Measurements from ENCODE around the gene ATF2.

The ATF2 gene, protein sequence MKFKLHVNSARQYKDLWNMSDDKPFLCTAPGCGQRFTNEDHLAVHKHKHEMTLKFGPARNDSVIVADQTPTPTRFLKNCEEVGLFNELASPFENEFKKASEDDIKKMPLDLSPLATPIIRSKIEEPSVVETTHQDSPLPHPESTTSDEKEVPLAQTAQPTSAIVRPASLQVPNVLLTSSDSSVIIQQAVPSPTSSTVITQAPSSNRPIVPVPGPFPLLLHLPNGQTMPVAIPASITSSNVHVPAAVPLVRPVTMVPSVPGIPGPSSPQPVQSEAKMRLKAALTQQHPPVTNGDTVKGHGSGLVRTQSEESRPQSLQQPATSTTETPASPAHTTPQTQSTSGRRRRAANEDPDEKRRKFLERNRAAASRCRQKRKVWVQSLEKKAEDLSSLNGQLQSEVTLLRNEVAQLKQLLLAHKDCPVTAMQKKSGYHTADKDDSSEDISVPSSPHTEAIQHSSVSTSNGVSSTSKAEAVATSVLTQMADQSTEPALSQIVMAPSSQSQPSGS

DNA sequence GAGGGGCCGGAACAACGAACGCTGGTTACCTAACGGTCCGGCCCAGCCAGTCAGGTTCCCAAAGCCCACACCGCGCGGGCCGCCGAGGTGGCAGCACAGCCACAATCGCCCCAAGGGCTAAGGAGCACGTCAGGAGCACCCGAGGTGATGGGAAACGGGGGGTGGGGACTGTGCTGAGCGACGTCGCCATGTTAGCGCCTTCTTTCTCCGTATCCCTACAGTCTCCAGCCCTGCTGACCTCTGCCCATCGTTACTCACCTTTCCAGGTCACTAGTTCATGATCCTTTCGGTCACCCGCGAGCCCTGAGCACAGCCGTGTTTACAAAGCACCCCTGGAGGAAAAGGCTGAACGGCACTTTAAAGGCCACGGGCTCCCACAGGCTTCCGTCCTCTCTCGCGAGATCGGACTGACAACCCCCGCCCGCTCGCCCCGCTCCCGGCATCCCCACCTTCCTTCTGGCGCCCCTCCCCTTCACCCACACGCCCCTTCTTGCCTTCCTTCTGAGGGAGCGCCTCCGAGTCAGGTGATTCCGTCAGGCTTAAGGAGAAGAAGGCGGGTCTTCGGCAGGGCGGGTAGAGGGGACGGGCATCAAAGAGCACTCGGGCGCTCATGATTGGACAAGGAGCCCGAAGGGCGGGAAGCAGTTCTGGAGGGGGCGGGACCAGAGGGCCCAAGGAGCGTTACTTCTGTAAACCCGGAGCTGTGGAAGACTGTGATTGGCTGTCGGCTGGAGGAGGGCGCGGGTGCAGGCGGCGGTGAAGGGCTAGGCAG lies at the start of gene ATF2:
Gene ATF2 (minus strand): TSS at position 412 of the 772 bp plus-strand sequence. CDS start 31,760 bp downstream, outside the sequence.
- peak; percentile 99 for DNase-seq (ENCODE audit: low spot score)

DNA sequence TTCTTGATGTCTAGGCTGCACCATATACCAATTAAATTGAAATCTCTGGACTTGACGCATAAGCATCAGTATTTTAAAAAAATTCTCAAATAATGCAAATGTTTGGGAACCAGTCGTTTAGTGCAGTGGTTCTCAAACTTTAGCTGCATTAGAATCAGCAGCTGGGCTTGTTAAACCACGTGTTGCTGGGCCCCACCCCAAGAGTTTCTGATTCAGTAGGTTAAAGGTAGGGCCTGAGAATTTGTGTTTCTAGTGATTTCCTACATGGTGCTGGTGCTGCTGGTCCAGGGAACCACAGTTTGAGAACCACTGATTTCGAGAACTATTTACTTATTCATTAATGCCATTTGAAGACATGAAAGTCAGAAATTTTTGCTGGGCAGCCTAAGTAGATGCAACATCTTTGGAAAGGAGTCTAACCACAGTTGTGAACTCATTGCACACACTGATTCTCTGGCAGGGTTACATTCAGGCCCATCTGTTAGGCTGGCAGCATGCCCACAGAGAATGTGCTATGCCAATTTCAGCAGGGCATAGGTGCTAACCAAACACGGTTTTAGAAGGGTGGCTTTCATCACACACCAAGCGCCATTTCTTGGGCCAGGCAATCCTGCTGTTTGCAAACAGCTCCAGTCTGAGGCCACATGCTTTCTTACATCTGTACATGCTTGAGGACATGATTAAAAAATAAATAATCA lies 39.9 kb upstream of the ATF2 start:
- DNase-seq (ENCODE audit: low spot score): no peak

DNA sequence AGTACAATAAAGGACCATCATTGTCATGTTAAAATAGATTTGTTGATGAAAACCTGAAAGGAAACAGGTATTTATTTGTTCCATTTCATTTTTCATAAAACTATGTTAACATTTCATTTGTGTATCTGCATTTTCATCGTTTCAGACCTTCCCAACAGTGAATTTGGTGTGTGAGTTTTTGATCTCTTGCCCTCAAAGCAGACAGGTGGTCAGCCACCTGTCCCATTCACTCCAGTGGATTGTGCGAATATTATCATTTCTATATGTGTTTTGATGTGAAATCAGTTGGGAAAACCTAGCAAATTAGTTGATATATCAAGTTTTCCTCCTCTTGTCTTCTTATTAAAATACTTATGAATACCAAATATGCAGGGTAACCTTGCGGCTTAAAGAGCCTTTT lies 38.9 kb upstream of the ATF2 start:
- DNase-seq (ENCODE audit: low spot score): no peak

DNA sequence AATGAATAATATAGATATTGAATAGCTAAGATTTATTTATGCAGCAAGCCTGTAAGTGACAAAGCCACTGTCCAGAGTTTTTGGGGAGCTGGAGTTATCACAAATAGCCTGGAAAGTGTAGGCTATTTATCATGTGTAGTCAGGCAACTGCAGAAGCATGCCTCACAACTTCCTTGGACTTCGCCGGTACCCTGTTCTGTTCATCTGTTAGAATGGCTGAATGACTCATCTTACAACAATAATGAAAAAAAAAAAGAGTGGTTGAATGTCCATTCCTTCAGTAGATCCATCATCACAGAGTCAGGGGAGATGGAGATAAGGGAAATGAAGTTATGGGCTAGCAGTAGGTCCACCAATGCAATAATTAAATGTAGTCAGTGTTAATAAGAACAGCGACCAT lies 37.5 kb upstream of the ATF2 start:
- DNase-seq (ENCODE audit: low spot score): no peak

DNA sequence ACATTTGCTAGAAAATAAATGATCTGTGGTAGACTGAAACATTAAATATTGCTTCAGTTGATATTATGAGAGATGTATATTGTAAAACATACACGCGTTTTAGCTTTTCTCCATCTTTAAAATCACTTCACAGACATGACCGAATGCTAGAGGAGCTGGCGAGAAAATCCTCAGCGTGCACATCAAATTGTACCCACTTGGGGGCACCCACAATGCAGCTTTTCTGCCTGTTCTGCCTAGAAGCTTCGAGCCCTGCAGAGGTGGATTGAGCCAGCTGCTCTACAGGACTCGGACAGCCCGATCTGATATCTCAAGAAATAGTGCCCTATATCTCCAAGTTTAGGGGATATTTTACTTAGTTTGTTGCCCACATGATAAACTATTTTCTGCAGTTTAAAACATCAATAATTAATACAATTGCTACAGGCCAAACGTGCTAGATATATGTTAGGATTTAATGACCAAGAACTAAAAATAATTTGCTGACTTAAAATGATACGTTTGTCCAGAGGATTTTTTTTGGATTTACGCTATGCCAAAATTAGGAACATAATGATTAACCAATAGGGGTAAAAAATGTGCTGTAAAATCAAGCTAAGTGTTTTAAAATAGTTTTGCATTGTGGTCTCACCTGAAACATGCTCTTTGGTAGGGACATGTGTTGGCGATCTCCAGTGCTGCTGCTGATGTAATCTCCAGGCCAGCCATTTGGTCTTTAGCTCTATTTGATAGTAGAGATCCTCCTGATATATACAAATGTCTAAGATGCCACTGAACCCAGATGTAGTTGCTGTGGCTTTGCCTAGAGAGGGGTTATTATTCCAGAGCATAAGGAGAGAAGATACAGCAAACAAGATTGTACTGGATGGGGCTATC lies 35.9 kb upstream of the ATF2 start:
- peak; percentile 29 for DNase-seq (ENCODE audit: low spot score)

DNA sequence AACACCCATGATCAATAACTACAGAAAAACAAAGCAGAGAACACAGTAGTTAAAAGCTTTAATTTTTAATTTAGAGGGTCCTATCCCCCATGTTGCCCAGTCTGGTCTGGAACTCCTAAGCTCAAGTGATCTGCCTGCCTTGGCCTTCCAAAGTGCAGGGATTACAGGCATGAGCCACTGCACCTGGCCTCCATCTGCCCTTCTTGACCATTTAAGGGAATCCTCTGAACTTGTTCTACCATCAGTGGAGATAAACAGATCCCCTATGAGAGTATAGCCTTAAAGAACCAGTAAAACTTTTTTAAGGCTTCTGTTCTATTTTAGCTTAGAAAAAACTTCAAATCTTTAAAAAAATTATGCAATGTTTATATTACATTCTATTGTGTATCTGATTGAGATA lies 27.0 kb upstream of the ATF2 start:
- DNase-seq (ENCODE audit: low spot score): no peak

DNA sequence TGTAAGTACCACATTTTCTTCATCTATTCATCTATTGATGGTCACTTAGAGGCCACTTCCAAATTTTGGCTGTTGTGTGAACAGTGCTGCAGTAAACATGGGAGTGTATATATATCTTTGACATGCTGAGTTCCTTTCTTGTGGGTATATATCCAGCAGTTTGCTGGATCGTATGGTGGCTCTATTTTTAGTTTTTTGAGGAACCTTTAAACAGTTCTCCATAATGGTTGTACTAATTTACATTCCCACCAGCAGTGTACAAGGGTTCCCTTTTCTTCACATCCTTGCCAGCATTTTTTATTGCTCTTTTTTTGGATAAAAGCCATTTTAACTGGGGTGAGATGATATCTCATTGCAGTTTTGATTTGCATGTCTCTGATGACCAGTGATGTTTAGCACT lies 20.8 kb upstream of the ATF2 start:
- DNase-seq (ENCODE audit: low spot score): no peak

DNA sequence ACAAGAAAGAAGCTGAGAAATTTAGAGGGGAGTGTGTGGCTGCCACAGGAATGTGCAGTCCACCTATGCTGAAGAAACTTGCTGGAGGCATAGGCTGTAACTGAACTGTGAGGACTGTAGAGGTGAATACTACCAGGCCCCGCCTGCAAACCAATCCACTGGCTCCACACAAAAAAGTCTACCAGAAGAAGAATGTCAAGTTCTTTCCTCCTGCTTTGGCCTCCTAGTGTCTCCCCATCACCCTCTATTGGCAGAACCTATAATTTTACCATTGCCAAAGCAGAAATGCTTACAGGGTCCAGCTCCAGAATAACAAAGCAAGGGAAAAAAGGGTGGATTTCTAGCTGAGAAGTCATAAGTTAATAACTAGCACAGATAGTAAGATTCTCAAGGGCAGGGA lies 19.4 kb upstream of the ATF2 start:
- DNase-seq (ENCODE audit: low spot score): peak; percentile 5

DNA sequence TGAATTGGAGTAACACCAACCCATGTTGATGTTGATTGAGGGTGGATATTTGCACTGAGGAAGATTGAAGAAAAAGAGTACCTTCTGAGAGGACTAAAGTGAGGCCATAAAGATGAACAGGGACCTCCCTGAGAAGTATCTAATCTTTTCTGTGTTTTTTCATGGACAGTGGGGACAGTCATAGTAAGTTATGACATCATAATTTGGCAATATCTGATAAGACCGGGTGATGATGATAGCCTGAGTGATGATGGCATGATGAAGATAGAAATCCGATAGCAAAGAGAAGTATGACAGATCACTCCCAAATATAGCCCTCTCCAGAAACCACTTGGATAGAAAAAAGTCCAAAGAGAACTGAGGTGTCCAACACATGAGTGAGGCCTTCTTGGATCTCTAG lies 15.7 kb upstream of the ATF2 start:
- DNase-seq (ENCODE audit: low spot score): no peak

DNA sequence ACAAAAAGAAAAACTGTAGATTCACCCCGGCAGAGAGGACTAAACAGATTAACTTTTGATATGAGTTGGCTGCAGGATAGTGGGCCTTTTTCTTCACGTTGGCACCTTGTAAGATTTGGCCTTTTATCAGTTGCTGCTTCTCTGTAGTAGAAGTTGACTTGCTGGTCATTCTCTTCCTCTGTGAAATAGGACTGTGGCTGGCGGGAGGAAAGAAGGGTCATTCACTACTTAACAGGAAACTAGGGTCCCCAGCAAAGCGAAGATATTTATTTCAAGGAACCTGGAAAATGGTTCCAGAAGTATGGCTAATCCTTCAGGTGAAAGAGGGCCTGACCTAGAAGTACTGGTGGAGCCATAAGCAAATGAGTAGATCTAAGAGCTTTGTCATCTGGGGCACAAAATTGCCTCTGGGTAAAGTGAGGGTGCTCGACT lies 13.9 kb upstream of the ATF2 start:
- no peak for DNase-seq (ENCODE audit: low spot score)

DNA sequence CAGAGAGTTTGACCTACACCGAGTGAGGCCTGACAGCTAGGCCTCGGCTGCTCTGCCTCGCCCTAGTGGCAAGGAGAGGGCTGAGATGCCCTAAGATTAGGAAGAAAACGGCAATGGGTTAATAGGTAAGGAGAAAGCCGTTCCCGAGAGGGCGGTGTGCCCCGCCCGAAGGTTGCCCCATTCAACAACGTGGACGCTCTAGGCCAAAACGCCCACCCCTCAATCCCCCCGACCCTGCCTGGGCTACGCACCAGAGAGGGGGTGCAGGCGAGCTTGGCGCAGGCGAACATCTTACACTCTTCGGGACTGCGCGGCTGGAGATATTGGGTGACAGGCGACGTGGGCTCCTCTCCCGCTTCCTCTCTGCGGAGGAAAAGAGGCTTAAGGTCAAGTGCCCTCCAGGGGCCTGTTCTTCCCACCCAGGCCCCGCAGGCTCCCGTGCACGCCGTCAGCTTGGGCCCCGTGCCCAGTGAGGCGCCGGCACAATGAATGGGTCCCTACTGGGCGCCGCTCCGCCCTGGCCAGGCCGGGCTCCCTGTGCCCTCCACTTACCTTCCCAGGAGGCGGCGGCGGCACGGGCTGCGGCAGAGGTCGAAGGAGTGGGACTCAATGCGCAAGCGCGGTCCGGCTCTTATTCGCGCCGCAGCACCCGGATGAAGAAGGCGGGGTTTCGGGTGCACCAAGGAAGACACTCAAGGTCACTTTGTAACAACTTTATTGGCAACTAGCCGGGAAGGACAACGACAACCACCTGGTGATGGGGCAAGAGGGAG lies 13.3 kb upstream of the ATF2 start, which contains the start of gene ATP5MC3:
Gene ATP5MC3 (minus strand): TSS at position 607 of the 773 bp plus-strand sequence. CDS start 317 bp downstream, at position 290.
- DNase-seq (ENCODE audit: low spot score): peak; percentile 94

DNA sequence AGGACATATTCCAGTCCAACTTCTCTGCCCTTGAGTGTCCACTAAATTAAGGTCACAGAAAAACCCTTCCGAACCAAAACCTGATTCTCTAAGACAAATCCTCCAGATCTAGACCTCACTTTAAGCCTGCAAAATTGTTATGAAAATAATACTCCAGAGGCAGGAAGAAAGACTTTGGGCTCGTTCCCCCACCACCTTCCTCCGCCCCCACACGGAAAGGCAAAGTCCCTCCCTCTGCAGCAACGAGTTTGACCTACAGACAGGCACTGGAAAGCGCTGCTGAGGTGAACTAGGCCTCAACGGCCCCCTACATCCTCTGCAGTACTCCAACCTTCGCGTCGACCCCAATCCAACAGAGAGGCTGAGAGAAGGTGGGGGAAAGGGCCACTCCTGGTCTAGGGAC lies 12.7 kb upstream of the ATF2 start:
- DNase-seq (ENCODE audit: low spot score): peak; percentile 30

DNA sequence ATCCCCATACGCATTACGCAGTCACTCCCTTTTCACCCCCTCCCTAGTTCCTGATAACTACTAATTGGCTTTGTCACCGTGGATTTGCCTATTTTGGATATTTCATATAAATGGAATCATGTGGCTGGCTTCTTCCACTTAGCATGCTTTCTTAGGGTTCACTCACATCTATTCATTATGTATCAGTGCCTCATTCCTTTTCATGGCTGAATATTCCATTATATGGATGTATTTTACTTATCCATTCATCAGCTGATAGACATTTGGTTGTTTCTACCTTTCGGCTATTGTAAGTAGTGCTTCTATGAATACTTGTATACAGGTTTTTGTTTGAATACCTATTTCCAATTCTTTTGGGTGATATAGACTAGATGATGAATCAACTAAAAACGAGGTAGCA lies 8.6 kb upstream of the ATF2 start:
- no peak for DNase-seq (ENCODE audit: low spot score)

DNA sequence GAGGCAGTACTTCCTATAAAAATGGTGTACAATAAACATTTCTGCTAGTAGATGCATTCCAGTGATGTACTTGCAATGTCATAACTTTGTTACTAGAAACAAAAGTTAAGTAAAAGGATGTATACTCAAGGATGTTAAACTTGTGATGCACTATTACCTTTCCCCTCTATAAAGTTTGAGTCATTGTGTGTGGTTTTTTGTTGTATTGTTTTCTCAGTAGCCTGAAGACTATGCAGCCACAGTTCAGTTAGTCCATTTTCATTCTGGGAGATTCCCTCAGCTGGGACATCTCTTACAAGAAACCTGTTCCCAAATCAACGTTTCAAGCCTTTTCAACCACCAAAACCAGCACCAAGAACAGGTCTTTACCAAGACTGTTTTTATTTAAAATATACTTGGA lies 7.9 kb upstream of the ATF2 start:
- DNase-seq (ENCODE audit: low spot score): no peak

DNA sequence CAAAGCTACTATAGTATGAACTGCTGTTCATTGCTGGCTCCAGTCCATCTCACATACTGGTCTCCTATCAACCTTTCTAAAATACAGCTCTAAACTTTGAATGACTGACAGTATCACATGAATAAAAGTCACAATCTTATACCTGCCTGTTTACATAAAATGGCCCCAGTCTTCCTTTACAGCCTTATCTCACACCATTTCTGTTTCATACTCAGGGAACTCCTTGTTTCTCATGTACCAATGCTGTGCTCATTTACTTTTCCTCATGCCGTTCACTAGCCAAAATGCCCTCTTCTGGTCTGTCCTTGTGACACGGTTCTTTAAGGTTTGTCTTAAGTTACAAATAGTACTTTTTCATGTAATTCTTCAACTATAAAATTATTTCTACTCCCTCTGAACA lies 7.3 kb upstream of the ATF2 start:
- DNase-seq (ENCODE audit: low spot score): no peak

DNA sequence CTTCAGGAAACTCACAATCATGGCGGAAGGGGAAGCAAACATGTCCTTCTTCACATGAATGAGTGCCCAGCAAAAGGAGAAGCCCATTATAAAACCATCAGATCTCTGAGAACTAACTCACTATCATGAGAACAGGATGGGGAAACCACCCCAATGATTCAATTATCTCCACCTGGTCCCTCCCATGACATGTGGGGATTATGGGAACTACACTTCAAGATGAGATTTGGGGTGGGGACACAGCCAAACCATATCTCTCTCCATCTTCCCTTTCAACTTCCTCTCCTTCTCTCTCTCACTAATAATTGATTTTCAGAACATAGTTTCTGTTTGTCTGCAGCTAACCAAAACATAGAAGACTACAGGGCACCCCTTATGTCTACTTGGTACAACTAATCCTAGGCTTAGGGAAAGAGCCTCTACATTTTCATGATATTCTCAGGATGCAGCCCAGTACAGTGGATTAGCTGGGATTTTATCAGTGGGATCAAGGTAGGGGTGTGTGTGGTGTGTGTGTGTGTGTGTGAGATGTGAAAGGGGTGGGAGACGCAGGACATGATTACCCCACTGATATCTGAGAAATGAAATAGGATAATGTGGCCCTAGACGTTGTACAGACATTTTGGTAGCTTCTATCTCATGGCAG lies 2.8 kb upstream of the ATF2 start:
- no peak for DNase-seq (ENCODE audit: low spot score)

DNA sequence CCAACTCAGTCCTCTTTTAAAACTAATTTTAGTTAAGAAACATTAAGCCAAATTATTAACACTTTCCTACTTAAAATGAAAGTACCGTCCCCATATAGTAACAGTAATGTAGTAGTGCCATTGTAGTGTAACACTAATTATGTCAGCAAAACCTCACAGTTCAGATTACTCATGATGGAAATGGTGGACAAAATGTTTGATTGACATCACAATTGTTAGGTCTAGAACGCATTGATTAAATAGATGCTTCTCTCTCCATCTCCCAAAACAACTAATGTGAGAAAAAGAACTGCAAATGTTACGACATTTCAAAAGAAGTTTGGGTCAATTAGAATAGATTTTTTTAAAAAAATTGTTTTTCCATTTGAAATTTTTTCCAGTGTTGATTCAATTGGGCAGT lies 1.2 kb upstream of the ATF2 start:
- DNase-seq (ENCODE audit: low spot score): no peak

DNA sequence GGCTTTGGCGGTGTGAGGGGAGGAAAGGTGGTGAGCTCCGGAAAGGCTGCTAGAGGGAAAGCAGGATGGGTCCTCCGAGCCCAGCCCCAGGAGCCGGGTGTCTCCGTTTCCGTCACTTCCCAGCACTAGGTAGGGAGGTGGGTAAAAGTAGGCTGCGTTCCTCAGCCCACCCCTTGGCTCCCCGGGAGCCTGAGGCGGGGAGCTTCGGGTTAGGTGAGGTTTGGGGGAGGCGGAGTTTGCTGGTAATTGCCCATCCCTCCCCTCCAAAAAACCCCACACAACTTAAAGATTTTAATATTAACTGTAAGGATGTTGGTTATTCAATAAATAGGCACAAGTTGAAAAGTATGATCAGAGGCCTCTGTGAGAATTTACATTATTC lies 552 bp upstream of the ATF2 start:
- DNase-seq (ENCODE audit: low spot score): no peak

DNA sequence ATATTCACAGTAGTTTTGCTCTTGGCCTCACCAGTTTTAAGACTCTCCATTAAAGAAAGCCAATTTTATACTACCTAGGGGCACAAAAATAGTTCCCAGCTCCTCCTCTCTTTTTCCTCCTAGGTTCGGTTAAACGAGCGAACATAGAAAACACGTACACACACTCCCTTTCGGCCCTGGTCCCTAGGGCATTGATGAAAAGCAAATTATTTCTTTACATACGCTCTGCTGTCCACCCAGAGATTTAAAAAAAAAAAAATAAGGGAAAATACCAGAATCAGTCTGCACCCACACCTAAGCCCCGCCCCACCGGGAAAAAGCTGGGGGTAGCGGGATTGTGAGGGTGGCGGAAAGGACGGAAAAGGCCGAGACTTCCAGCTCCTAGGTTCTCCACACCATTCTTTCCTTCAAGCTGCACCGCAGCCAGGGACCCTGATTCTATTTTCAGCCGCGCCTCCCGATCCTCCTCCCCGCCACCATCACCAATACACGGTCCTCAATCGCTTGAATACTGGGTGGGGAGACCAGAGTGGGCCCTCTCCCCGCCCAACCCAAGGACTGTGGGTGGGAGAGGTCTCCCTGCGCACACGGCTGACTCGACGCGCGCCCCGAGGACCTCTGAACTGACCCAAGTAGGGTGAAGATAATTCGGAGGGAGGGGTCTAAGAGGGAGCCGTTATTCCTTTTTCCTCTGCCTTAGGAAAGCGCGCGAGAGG lies 769 bp downstream of the ATF2 start:
- DNase-seq (ENCODE audit: low spot score): peak; percentile 12

Measured in CD4-positive, alpha-beta T cell treated with Interleukin-6 at 100 ng/mL for 8 hours (primary cell).